HL-60 (cell line): ENCODE data around the gene EYA4.

Experiments used
- CTCF ChIP-seq: IDR thresholded peaks from one replicate; pipeline ENCODE4 v1.5.1; 2011; ENCODE audit warnings: low read length, control low read depth, inconsistent platforms; ENCODE audit not compliant: insufficient read depth
- POLR2AphosphoS5 ChIP-seq: IDR thresholded peaks from 2 replicates; pipeline ENCODE4 v1.6.1; 2012; ENCODE audit warnings: low read depth
- REST ChIP-seq: IDR thresholded peaks from 2 replicates; pipeline ENCODE4 v1.6.1; 2012; ENCODE audit warnings: low read depth; ENCODE audit not compliant: insufficient replicate concordance

- no peak for TF ChIP-seq POLR2AphosphoS5
- no peak for TF ChIP-seq CTCF
- no peak for TF ChIP-seq REST
Measured at GRCh38 chr6:133501675-133502270, 260.6 kb downstream of the EYA4 start.
